GM18505 (cell line): ENCODE data around the gene SRXN1.

Source experiments
- ATAC-seq: cut with Tn5 transposase; IDR thresholded peaks from one replicate; pipeline ENCODE4 v1.9.1; 2021; ENCODE audit not compliant: unreplicated experiment
- POLR2A ChIP-seq: IDR thresholded peaks from 4 replicates; pipeline ENCODE4 v1.6.1; 2011; ENCODE audit warnings: borderline replicate concordance; ENCODE audit not compliant: insufficient read depth, insufficient read length; ENCODE audit errors: extremely low read depth

SRXN1 gene

DNA sequence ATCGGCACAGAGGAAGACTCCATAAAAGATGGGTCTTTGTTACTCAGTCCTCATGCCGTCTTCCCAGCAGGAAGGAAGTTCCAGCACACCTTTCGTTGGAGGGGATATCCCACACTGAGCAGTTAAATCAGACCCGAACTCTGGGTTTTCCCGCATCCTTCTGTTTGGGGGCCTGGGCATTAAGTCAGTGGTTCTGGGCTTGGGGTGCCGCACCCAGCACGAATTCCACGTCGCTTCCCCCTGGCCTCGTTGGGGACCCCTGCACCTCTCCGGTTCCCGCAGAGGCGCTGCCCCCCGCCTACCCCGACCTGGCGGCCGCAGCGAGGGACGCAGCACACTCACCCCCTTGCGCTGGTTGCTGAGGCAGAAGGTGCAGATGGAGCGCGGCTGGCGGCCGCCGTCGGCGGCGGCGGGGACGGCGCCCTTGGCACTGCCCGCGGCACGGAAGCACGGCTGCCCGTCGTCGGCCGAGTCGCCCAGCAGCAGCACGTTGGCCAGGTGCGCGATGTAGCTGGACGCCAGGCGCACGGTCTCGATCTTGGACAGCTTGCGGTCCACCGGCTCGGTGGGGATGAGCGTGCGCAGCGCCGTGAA is 43.5 kb downstream of the SRXN1 start:
- ATAC-seq, result no peak
- no peak for TF ChIP-seq POLR2A

DNA sequence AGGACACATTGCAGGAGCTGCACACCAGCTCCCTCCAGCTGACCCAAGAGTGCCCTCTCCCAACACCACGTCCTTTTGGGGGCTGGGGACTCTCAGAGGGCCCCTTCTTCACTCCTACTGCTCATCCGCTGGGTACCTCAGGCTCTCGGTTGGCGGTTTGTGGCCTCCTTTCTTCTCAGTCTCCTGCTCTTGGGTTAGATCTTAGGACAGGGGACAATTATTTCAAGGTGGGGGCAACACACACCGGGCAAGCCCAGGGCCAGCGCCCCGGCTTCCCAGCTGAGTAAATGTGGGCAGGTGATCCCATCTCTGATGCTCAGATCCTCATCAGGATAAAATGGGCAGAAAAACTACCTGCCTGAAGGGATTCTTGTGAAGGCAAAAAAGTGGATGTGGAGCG is 44.0 kb downstream of the SRXN1 start:
- ATAC-seq, result no peak
- TF ChIP-seq POLR2A, result no peak

DNA sequence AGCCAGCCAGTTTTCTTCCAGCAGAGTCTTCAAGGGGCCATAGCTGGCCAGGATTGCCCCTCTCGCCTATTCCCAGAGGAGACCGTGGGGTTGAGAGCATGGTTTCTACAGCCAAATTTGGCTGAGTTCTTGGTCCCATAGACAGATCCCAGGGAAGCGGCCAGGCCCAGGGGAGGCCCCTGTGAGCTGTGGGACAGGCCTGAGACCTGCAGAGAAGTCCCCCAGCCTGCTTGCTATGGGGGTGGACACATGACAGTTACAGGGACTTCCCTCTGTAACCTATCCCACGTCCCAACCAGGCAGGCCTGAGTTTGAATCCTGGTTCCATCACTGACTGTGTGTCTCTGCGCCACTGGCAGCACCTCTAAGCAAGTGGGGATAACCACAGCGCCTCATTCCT is 45.5 kb downstream of the SRXN1 start:
- no peak for ATAC-seq
- TF ChIP-seq POLR2A, result no peak

DNA sequence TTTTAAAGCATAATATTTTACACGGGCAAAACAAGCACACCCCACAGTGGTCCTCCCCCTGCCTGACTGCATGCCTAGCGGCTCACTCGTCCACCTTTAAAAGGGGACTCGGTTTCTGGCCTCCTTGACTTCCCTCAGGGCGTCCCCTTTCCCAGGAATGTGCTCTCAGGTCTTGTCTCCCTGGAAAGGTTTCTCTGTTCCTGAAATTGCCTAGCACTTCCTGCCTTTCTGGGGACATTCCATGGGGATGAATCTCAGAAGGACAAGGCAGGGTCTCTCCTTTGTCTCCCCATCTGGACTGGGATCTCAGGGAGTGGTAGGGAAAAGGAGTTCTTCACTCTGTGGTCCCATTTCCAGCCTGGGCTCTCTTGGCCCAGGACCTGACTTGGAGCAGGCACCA is 47.8 kb downstream of the SRXN1 start:
- TF ChIP-seq POLR2A, result no peak
- ATAC-seq, result no peak

DNA sequence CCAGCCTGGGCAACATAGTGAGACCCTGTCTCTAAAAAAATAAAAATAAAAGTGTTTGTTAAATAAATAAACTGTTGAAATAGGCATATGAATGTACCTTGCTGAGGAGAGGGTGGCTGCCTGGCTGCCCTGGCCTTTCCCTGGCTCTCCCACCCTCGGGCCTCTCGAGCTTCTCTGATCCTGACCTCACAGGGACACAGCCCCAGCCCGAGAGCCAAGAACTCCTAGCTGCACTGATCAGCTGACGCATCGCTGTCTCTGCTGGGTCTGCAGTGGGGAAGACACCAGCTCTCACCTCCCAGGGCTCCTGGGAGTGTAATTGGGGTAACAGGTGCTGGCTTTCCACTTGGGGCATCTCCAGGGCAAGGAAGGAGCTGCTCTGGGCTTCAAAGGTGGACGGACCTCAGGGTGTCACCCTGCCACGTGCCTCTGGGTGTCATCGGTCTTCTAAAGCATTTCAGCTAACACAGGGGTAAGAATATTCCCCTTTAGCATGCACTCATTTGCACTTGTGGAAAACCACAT is 49.8 kb downstream of the SRXN1 start:
- TF ChIP-seq POLR2A, result no peak
- no peak for ATAC-seq

DNA sequence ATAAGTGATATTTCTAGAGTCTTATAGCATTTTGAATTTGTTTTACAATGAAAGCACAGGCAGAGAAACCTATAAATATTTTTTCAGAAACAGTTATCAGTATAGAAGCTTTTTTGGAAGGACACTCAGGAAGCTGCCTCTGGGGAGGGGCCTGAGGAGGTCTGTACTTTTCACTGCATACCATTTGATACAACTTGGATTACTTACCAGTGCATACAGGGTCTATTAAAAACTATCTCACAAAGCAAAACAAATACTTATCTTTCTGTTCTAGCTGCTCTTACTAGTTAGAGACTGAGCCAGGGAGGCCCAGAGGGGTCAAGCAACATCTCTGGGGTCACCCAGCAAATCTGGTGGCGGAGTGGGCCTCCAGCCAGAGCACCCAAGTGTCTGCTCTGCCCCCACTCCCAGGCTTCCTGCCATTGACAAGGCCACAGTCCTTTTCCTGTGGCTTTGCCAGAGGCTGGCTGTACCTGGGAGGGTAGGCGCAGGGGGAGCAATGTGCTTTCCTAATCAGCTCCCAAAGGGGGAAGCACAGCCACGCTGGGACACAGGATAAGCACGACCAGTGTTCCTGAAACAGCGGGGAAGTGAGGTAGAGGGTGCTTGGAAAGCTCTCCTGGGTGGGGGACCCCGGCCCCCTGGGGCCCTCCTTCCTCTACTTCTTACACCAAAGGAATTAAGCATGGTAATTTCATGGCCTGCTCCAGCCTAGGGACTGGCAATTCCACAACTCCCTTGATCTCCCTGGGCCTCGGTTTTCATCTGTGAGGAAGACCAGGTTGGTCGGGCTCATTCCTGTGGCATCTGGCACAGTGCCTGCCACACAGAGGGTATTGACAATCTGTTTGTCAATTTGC is 50.7 kb downstream of the SRXN1 start:
- TF ChIP-seq POLR2A, result no peak
- ATAC-seq, result no peak

DNA sequence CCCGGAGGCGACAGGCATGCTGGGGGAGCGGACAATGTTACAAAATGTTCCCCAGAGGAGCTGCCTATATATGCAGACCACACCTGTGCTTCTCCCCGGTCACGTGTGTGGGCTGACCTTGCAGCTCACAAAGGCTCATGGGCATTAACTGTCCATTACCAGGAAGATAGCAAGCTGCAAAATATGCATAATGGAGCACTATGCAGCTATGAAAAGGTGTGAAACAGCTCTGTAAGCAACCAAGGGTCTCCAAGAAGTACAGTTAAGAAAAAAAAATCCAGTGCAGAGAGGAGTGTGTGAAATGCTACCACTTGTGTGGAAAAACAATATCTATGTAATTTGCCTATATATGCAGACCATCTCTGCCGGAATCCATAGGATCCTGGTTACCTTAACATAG is 52.3 kb downstream of the SRXN1 start:
- ATAC-seq, result no peak
- no peak for TF ChIP-seq POLR2A

DNA sequence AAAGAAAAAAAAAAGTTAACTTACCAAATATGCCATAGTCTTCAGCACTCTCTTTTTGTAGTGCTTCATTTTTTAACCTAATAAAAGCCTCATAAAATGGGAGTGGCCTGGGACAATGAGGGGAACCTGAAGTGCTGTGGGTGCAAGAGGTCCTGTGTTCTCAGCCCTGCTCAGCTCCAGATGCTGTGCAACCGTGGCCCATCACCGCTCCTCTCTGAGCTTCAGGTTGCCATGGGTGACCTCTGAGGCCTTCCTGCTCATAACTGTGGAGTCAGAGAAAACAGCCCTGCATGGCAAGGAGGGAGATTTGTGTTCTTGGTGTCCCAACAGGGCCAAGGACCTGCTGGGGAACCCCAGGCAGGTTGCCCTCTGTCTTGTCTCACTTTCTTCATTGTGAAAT is 52.9 kb downstream of the SRXN1 start:
- TF ChIP-seq POLR2A, result no peak
- no peak for ATAC-seq

DNA sequence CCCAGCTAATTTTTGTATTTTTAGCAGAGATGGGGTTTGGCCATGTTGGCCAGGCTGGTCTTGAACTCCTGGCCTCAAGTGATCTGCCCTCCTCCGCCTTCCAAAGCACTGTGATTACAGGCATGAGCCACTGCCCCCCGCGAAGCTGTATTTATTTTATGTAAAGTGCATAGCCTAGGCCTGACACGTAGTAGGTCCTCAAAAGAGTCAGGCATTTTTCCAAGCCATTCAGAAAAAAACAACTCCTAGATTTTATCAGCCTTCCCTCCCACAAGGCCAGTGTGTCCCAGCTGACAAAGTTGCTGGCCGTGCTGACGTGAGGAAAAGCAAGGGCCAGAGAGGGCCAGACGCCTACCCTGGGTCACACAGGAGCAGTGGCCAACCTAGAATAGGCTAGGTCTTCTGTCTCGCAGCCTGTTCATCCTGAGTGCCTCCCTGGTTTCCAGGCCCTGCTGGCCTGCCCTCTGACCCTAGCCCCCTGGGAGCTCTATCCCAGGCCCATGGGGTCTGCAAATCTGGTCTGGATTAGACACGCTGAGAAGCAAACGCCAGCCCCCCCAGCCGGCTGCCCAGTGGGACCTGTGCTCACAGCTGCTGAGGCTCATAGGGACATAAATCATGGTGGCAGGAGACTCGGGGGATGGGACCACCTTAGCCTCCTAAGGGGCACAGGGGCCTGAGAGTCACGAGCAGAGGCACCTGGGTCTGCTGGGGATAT is 54.7 kb downstream of the SRXN1 start:
- TF ChIP-seq POLR2A, result no peak
- no peak for ATAC-seq

DNA sequence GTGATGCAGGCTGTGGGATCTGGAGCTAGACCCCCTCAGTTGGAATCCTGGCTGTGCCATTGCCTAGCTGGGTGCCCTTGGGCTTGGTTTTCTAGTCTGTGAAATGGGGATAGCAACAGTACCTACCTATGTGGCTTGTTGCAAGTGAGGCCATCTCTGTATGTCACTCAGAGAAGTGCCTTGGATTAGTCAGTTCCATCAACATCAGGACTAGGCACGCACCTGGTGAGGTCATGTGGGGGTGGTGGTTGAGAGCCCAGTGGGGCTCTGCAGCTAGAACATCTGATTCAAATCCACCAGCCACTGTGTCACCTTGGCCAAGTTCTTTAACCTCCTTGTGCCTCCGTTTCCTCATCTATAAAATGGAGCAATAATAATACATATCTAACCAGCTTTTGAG is 55.4 kb downstream of the SRXN1 start:
- no peak for TF ChIP-seq POLR2A

More for the DNA sequence above, 55.4 kb downstream of the SRXN1 start:
- ATAC-seq, result no peak
